GM12875 (cell line): ENCODE results near the gene RPS5.

Source experiments
- H3K4me3 ChIP-seq: one replicate; pipeline ENCODE4 v1.5.1; 2011; ENCODE audit warnings: low read depth, low read length, control low read depth
- TF ChIP-seq, protein P1 (sequence below): IDR thresholded peaks from 2 replicates; pipeline ENCODE4 v1.5.1; 2011; ENCODE audit warnings: low read depth, mild to moderate bottlenecking, control low read depth, inconsistent platforms, low read length, moderate library complexity, borderline replicate concordance; ENCODE audit not compliant: insufficient read depth

Gene RPS5

DNA sequence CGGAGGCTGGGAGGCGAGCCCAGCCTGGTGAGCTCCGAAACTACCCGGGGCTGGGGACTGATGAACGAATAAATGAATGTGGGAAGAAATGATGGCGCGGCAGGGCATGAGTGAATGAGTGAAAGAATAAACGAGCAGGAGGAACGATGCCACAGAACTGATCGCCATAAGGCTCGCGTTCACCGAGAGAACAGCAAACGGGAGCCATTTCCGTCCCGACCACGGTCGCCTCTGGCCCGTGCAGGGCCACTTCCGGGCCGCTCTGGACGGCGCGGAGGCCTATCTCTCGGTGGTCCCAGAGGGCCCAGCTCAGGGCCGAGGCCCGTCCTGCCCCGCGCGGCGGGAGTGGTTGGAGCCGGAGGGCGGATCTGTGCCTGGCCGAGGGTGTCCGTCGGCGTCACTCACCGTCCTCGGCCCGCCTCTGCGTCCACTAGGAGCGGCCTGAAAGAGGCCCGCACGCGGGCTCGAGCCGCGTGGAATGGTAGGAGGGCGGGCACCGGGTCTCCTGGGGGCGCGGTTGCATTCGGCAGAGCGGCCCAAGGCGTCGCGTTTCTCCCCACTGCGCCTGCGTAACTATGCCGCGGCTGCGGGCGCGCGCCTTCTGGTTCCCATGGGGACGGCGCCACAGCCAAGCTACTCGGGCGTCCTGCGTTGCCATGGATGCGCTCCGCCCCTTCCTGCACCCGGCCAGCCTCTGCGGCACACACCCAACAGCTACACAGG lies 24.6 kb upstream of the RPS5 start, which contains the start of gene ZNF497:
Gene ZNF497, minus strand, starts transcription at position 480 of the 723 bp plus-strand sequence. CDS start 5,116 bp downstream, outside the sequence.
- peak within 1 kb of the TSS; percentile 68 for H3K4me3 ChIP-seq
- TF ChIP-seq, protein P1, sequence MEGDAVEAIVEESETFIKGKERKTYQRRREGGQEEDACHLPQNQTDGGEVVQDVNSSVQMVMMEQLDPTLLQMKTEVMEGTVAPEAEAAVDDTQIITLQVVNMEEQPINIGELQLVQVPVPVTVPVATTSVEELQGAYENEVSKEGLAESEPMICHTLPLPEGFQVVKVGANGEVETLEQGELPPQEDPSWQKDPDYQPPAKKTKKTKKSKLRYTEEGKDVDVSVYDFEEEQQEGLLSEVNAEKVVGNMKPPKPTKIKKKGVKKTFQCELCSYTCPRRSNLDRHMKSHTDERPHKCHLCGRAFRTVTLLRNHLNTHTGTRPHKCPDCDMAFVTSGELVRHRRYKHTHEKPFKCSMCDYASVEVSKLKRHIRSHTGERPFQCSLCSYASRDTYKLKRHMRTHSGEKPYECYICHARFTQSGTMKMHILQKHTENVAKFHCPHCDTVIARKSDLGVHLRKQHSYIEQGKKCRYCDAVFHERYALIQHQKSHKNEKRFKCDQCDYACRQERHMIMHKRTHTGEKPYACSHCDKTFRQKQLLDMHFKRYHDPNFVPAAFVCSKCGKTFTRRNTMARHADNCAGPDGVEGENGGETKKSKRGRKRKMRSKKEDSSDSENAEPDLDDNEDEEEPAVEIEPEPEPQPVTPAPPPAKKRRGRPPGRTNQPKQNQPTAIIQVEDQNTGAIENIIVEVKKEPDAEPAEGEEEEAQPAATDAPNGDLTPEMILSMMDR, result no peak

DNA sequence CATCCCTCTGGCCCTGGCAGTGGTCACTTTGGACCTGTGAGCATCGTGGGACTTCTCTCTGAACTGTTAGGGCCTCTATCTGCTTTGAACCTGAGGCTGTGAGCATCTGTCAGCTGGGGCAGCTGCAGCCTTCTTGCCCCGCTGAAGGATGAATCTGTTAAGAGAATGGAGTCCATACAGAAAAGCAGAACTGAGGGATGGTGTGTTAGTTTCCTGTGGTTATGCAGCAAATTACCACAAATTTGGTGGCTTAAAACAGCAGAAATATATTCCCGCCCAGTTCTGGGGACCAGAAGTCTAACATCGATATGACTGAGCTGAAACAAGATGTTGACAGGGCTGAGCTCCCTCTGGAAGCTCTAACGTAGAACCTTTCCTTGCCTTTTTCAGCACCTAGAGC lies 22.9 kb upstream of the RPS5 start:
- H3K4me3 ChIP-seq, result no peak overlapping the region
- TF ChIP-seq, protein P1, result no peak

GRCh38 chr19:58366585-58367430 lies 20.3 kb upstream of the RPS5 start:
- TF ChIP-seq, protein P1, result no peak

DNA sequence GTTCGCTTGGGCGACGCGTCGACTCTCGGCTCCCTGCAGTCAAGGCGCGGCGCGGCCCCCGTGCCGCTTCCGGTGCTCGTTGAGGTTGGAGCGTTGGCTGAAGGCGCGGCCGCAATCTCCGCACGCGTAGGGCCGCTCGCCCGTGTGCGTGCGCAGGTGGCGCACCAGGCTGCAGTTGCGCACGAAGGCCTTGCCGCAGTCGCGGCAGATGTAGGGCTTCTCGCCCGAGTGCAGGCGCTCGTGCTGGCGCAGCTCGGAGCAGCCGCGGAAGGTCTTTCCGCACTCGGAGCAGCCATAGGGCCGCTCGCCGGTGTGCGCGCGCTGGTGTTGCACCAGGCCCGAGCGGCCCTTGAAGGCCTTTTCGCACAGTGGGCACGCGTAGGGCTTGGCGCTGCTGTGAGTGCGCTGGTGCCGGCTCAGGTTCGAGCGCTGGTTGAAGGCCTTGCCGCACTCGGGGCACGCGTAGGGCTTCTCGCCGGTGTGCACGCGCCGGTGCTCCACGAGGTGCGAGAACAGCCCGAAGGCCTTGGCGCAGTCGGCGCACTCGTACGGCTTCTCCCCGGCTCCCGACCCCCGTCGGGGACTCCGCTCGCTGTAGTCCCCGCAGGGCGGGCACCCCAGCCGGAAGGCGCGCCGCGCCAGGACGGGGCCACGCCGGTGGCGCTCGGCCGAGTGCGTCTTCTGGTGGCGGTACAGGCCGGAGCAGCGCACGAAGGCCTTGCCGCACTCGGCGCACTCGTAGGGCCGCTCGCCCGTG lies 19.2 kb upstream of the RPS5 start:
- H3K4me3 ChIP-seq, result no peak overlapping the region
- TF ChIP-seq, protein P1, result no peak

More at GRCh38 chr19:58366585-58367430, 20.3 kb upstream of the RPS5 start:
- H3K4me3 ChIP-seq, result no peak overlapping the region

GRCh38 chr19:58368561-58369360 lies 18.3 kb upstream of the RPS5 start:
- H3K4me3 ChIP-seq, result no peak overlapping the region
- TF ChIP-seq, protein P1, result no peak
